Adrenal gland (tissue), 5 donors: ENCODE data around the gene SHC1.

Experiments
- POLR2A ChIP-seq, 2 donors: fragments of 450-650 bp; IDR thresholded peaks; one replicate each; pipeline ENCODE4 v1.6.1; 2017; ENCODE audit warnings: antibody characterized with exemption in 2 of 2, mild to moderate bottlenecking in 2 of 2, moderate library complexity in 1 of 2
- TF ChIP-seq, protein P1 (sequence below), 6 experiments: fragments of 450-650 bp in 4 of 6; fragments of 200-600 bp in 2 of 6; sonication (generic) in 1 of 6; IDR thresholded peaks; 1 replicate in 5 of 6; 2 replicates in 1 of 6; pipeline versions ENCODE4 v1.5.1 to v1.8.0; 2016 to 2021; ENCODE audit warnings: antibody characterized with exemption in 6 of 6, mild to moderate bottlenecking in 2 of 6, moderate library complexity in 1 of 6
- donor health status: DM: no; HTN: no; CAD: no.

DNA sequence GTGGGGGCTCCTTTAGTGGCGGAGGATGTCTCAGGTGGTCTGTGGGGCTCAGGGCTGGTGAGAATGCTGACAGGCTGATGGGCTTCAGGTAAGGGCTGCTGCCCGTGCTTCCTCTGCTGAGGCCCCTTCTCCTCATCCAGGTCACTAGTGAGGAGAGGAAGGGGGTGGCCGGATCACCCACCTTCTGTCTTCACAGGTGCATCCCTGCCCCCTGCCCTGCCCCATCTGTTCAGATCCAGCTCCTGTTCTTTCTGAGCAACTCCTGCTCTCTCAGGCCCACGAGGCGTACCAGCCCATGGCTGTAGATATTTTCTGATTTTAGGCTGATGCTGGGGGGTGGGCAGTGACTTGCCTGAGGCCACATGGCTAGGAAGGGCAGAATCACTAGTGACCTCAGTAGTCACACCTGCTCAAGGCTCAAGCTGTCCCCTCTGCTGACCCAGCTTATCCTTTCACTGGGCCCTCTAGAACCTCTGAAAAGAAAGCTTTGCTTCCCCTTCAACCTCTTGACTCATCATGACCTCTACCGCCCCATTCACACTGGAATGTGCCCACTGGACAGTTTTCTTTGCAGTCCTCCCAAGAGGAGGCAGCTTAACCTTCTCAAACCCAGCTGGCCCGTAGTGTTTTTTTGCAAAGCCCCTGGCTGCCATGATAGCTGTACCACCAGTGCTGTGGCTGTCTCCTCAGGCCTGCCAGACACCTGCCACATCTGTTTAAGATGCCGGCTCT lies 48.2 kb upstream of the SHC1 start:
- TF ChIP-seq, protein P1, sequence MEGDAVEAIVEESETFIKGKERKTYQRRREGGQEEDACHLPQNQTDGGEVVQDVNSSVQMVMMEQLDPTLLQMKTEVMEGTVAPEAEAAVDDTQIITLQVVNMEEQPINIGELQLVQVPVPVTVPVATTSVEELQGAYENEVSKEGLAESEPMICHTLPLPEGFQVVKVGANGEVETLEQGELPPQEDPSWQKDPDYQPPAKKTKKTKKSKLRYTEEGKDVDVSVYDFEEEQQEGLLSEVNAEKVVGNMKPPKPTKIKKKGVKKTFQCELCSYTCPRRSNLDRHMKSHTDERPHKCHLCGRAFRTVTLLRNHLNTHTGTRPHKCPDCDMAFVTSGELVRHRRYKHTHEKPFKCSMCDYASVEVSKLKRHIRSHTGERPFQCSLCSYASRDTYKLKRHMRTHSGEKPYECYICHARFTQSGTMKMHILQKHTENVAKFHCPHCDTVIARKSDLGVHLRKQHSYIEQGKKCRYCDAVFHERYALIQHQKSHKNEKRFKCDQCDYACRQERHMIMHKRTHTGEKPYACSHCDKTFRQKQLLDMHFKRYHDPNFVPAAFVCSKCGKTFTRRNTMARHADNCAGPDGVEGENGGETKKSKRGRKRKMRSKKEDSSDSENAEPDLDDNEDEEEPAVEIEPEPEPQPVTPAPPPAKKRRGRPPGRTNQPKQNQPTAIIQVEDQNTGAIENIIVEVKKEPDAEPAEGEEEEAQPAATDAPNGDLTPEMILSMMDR (IDR thresholded peaks at IDR 0.05) = no peak
- no peak for TF ChIP-seq POLR2A (IDR thresholded peaks at IDR 0.05)
